ENCODE measurements around the gene MAST3.

- TF ChIP-seq EZH2 (IDR thresholded peaks at IDR 0.05; ENCODE audit: borderline replicate concordance, low read depth, low read length, severe bottlenecking) (no peak), POLR2A (IDR thresholded peaks at IDR 0.05; ENCODE audit: low read depth, low read length) (no peak), CTCF (IDR thresholded peaks at IDR 0.05; ENCODE audit: extremely low read depth in 1 of 2, insufficient read depth in 1 of 2, low read depth in 1 of 2, low read length in 2 of 2) (peak; percentile 63 to 84), JUN (IDR thresholded peaks at IDR 0.05; ENCODE audit: borderline replicate concordance, insufficient read depth, insufficient read length, low read depth) (no peak), POLR2AphosphoS5 (IDR thresholded peaks at IDR 0.05; ENCODE audit: insufficient read depth, low read depth, low read length) (no peak), FOS (IDR thresholded peaks at IDR 0.05; ENCODE audit: borderline replicate concordance, insufficient read depth, low read length) (no peak), GATA2 (IDR thresholded peaks at IDR 0.05; ENCODE audit: insufficient read depth, insufficient read length, low read depth, low read length) (no peak), MYC (IDR thresholded peaks at IDR 0.05; ENCODE audit: low read depth, low read length) (no peak)
Observed at GRCh38 chr19:18167975-18168645, 70.5 kb downstream of the MAST3 start.

Measured in endothelial cell of umbilical vein (primary cell).